Stimulated activated CD8-positive, alpha-beta memory T cell treated with anti-CD3 and anti-CD28 coated beads, Interleukin-15, amount 100 ng/mL, for 1 hour (primary cell): ENCODE results near the gene SLC7A7.
"Not testable (repeated sequence)": the region's sequence is repeated elsewhere in the genome, so short reads cannot be mapped to it uniquely, and the experiment has no call there.

ENCODE experiments used
- DNase-seq: peaks from one replicate; pipeline ENCODE4 v3.0.0-alpha.2; 2020; ENCODE audit warnings: low read depth

SLC7A7 gene

DNA sequence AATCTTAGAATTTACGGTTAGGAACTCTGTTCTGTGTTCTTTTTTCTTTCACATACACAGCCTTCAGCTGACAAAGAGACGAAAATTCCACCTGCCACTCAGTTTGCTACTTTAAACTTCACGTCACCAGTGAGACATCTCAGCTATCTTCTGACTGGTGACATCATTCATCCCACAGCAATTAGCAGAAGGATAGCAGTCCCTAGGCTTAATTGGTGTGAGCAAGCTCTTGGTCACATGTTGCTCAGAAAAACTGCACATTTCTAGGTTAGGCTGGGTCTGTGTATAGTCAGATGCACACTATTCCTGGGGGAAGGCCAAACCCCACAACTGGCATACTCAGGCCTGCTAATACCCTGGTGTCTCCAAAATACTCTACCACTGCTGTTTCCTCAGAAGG, 23.9 kb downstream of the SLC7A7 start:
- DNase-seq = no peak

GRCh38 chr14:22786685-22787084, 28.6 kb downstream of the SLC7A7 start:
- DNase-seq = no peak

- DNase-seq = no peak
Measured at GRCh38 chr14:22781301-22781991, 33.8 kb downstream of the SLC7A7 start.

GRCh38 chr14:22780941-22781300, 34.3 kb downstream of the SLC7A7 start:
- DNase-seq = no peak

- no peak for DNase-seq
Measured at GRCh38 chr14:22780105-22780679, 35.0 kb downstream of the SLC7A7 start.

DNA sequence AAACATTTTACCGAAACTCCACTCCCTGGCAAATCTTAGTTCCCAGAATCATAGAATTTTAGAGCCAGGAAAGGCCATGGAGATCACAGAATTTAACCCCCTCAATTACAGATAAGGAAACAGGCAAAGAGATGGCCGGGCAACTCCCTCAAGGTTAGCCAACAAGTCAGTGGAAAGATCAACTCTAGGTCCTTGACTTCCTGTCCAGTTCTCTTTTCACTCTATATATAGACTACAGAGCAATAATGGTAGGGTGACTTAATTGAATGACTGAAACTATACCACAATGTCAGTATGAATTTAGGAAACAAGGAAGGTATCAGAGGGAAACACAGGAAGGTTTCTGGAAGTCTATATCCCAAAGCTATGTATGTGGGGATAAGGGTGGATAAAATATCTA, 37.2 kb downstream of the SLC7A7 start:
- DNase-seq = no peak

- DNase-seq = not testable (repeated sequence)
Measured at GRCh38 chr14:22776849-22777248, 38.4 kb downstream of the SLC7A7 start.

DNA sequence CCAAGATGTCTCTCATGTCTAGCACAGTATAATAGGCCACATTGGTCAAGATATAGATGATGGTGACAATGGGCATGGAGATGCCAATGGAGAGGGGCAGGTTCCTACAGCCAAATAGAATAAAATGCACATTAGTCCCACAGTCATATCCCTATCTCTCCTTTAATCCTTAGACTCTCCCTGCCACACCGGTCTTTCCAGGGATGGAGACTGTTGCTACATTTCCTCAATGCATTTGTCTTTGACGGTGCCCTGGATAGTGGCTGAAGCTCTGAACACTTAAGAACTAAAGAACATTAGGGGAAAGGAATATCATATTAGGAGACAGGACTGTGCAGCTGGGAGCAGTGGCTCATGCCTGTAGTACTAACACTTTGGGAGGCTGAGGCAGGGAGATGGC, 39.0 kb downstream of the SLC7A7 start:
- no peak for DNase-seq

GRCh38 chr14:22774011-22774706, 41.1 kb downstream of the SLC7A7 start:
- DNase-seq = no peak

DNA sequence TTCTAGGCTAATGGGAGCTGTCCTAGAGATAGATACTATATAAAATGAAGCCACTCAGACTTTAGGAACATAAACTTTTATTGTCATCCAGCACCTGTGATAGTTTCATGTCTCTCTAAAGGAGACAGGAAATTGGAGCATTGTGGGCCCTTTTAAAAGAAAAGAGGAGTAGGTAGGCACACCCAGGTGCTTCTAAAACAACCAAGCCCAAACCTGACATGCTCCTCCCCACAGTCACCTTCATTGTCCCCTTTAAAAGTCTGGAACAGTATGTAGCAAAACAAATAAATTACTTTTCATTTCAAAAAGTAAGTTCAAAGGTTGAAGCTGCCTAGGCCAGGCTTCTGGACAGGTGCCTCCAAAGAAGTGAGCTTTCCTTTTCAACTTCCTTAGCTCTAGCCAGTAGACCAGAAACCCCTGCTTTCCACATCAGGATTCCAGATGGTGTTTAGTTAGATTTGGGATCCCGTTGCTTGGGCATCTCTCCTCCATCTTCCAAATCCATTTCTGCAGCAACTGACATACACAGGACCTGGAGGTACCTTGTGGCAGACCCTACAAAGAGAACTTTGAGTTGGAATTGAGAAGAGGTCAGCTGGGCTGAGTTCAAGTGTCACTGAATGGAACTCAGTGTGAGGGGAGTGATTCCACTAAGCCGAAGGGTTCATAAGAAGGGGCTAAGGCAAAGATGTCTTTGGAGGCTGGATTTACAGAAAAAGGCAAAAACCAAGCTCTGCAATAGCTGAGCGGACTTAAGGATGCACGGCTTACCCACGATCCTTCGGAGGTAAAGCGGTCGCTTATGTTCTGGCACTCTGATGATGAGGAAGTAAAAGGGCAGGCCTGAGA, 41.8 kb downstream of the SLC7A7 start:
- no peak for DNase-seq

GRCh38 chr14:22772725-22773124, 42.5 kb downstream of the SLC7A7 start:
- DNase-seq = no peak

DNA sequence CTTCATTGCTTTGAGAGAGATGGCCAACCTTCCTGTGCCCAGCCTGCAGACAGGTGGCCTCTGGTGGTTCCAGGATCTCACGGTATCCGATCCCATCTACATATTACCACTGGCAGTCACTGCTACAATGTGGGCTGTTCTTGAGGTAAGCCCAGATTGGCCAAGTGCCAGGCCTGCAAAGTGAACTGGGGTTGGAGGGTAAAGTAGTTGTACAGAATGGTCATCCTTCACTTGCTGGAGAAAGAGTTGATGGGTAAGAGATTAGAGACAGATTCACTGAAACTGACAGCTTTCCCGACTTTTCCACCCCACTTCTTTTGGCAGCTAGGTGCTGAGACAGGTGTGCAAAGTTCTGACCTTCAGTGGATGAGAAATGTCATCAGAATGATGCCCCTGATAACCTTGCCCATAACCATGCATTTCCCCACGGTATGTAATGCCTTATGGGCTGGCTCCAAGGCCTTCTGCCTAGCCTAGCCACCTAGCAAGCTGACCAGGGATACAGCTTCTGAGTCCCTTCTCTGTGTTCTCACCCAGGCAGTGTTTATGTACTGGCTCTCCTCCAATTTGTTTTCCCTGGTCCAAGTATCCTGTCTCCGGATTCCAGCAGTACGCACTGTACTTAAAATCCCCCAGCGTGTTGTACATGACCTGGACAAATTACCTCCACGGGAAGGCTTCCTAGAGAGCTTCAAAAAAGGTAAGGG, 44.6 kb downstream of the SLC7A7 start:
- no peak for DNase-seq

- DNase-seq = no peak
Measured at GRCh38 chr14:22769369-22769768, 45.9 kb downstream of the SLC7A7 start.

DNA sequence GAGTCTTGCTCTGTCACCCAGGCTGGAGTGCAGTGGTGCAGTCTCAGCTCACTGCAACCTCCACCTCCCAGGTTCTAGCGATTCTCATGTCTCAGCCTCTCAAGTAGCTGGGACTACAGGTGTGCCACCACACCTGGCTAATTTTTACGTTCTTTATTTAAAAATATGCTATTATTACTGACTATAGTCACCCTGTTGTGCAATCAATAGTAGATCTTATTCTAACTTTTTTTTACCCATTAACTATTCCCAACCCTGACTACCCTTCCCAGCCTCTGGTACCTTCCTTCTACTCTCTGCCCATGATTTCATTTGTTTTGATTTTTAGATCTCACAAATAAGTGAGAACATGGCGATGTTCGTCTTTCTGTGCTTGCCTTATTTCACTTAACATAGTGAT, 46.3 kb downstream of the SLC7A7 start:
- no peak for DNase-seq

- DNase-seq = no peak
Measured at GRCh38 chr14:22767323-22767589, 48.0 kb downstream of the SLC7A7 start.

DNA sequence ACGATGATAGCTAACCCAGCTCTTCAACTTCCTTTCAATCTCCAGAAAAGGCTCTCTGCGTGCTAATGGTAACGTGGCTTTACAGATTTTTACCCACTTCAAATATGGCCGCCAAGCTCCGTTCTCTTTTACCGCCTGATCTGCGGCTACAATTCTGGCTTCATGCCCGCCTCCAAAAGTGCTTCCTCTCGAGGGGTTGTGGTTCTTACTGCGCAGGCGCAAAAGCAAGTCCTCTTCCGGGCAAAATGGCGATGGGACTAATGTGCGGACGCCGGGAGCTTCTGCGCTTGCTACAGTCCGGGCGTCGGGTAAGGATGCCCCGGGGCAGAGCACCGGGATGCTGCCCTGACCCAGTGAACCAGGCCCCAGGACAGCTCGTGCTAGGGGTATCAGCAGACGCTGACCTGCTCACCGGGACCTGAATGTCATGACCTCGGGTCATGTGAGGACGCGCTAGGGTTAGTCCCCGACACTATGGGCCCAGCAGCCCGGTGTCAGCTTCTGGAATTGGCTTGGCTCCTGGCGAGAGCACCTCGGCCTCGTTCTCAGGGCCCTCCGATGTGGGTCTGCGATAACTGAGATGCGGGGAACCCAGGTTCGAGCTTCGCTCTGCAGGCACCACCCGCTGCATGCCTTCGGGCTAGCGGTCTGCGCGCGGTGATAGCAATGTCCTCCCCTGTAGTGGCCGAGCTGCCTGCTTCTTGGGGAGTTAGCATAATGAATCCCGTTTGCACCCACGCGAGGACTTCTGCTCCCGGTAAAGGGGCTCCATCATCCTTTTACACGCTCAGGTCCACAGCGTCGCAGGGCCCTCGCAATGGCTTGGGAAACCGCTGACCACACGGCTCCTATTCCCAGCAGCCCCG, 48.5 kb downstream of the SLC7A7 start, which contains the start of gene OXA1L:
Gene OXA1L (plus strand): TSS at position 232 of the 866 bp plus-strand sequence. CDS start 14 bp downstream, at position 246.
- peak; percentile 91 for DNase-seq

DNA sequence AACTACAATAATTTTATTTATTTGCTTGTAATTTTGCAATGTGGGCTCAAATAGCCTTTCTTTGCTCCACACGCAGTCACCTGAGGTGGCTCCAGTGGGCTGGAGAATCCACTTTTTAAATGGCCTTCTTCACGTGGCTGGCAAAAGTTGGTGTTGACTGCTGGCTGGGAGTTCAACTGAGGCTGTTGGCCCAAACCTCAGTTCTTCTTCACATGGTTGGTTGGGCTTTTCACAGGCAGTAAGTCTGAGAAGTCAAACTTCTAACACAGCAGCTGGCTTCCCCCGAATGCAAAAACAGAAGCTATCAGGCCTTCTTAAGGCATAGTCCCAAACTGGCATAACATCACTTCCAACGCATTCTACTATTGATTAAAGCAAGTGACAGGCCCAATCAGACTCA, 50.9 kb downstream of the SLC7A7 start:
- DNase-seq = no peak

GRCh38 chr14:22761734-22762133, 53.5 kb downstream of the SLC7A7 start:
- no peak for DNase-seq

DNA sequence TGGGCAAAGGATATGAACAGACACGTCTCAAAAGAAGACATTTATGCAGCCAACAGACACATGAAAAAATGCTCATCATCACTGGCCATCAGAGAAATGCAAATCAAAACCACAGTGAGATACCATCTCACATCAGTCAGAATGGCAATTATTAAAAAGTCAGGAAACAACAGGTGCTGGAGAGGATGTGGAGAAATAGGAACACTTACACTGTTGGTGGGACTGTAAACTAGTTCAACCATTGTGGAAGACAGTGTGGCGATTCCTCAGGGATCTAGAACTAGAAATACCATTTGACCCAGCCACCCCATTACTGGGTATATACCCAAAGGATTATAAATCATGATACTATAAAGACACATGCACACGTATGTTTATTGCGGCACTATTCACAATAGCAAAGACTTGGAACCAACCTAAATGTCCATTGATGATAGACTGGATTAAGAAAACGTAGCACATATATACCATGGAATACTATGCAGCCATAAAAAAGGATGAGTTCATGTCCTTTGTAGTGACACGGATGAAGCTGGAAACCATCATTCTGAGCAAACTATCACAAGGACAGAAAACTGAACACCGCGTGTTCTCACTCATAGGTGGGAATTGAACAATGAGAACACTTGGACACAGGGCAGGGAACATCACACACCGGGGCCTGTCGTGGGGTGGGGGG, 57.1 kb downstream of the SLC7A7 start:
- not testable (repeated sequence) for DNase-seq

DNA sequence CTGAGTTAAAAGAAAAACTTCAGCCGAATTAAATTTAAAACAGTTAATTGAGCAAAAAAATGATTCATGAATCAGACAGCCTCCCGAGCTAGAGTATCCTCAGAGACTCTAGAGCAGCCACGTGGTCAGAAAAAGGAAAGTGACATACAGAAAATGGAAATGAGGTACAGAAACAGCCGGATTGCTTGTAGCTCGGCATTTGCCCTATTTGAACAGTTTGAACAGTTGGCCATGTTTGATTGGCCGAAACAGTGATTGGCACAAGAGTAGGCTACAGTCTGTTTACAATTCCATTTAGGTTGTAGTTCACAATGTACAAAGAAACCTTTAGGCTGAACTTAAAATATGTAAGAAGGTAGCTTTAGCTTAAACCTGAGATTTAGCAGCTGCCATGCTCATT, 61.6 kb downstream of the SLC7A7 start:
- DNase-seq = no peak

GRCh38 chr14:22752422-22752821, 62.8 kb downstream of the SLC7A7 start:
- DNase-seq = no peak
